Measurements from ENCODE around the gene GPR55. TPM values are rescaled to one million over a fixed set of nuclear protein-coding genes. Genes with fewer than 3 reads are reported as not detected.

GPR55 gene
- total RNA-seq, 1 experiment from 2014 or later: not detected

DNA sequence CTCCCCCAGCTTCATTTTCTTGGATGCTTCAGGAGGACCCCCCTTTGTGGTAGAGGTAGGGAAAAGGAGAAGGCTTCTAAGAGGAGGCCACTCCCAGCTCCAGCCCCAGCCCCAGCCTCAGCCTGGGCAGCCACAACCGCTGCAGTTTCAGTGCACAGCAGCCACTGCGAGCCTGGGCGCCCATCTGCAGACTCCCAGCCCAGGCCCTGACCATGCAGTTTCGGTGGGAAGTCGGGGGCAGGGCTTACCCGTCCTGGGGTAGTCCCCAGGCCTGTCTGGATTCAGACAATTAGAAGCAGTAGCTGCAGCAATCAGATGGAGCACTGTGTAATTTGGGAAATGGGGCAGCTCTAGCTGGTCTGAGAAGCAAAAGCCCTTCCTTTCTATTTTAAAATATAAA, 31.7 kb downstream of the GPR55 start:
- H4K20me1 ChIP-seq (ENCODE audit: insufficient read depth): no peaks in the 10 kb centered on the region
- H3K4me2 ChIP-seq (ENCODE audit: low read length): no peak overlapping the region
- ChIA-PET CTCF (no interaction called here), POLR2A (no interaction called here), RAD21 (ENCODE audit: low non-redundant PET in 1 of 2, low total read pairs in 2 of 2, uncharacterized antibody in 2 of 2, unreplicated experiment in 2 of 2) (no interaction called here)
- H2AFZ ChIP-seq (ENCODE audit: low read depth, low read length, poor library complexity, severe bottlenecking): no peak overlapping the region
- ATAC-seq (no peak), DNase-seq (ENCODE audit: low read depth, low spot score) (no peak)
- peaks cover 4% of the 10 kb centered on the region; the same call in 1 of the 2 replicates for H3K27me3 ChIP-seq (ENCODE audit: insufficient read depth, low read length)
- intact Hi-C loops (cut with micrococcal nuclease): no loop called here
- no peak for TF ChIP-seq SP1 (IDR thresholded peaks at IDR 0.05; ENCODE audit: low read depth)
- TF ChIP-seq ZFX (IDR thresholded peaks at IDR 0.05): no peak
- no peak for TF ChIP-seq TCF7L2 (IDR thresholded peaks at IDR 0.05; ENCODE audit: borderline replicate concordance, extremely low read depth, insufficient read depth, insufficient read length)
- TF ChIP-seq, protein P1, sequence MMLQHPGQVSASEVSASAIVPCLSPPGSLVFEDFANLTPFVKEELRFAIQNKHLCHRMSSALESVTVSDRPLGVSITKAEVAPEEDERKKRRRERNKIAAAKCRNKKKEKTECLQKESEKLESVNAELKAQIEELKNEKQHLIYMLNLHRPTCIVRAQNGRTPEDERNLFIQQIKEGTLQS (IDR thresholded peaks at IDR 0.05): no peak
- TF ChIP-seq EZH2phosphoT487 (IDR thresholded peaks at IDR 0.05; ENCODE audit: borderline replicate concordance): no peak
- TF ChIP-seq POLR2A (IDR thresholded peaks at IDR 0.05; ENCODE audit: borderline replicate concordance, extremely low read depth, insufficient read depth, insufficient read length): no peak
- TF ChIP-seq YY1 (IDR thresholded peaks at IDR 0.05; ENCODE audit: extremely low read depth, insufficient replicate concordance, low read depth, low read length): no peak
- TF ChIP-seq, protein P2, sequence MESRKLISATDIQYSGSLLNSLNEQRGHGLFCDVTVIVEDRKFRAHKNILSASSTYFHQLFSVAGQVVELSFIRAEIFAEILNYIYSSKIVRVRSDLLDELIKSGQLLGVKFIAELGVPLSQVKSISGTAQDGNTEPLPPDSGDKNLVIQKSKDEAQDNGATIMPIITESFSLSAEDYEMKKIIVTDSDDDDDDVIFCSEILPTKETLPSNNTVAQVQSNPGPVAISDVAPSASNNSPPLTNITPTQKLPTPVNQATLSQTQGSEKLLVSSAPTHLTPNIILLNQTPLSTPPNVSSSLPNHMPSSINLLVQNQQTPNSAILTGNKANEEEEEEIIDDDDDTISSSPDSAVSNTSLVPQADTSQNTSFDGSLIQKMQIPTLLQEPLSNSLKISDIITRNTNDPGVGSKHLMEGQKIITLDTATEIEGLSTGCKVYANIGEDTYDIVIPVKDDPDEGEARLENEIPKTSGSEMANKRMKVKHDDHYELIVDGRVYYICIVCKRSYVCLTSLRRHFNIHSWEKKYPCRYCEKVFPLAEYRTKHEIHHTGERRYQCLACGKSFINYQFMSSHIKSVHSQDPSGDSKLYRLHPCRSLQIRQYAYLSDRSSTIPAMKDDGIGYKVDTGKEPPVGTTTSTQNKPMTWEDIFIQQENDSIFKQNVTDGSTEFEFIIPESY (IDR thresholded peaks at IDR 0.05; ENCODE audit: extremely low read depth, insufficient replicate concordance, low read length): no peak
- no peak for TF ChIP-seq SRF (IDR thresholded peaks at IDR 0.05; ENCODE audit: low read depth)
- no peaks in the 10 kb centered on the region for H3K79me2 ChIP-seq (ENCODE audit: insufficient read depth, low read length)
- H3K4me1 ChIP-seq (ENCODE audit: control insufficient read depth in 1 of 2, insufficient read depth in 2 of 2, low read length in 2 of 2): peaks cover 0 to 8% of the 10 kb centered on the region in 2 experiments; a peak in 2 of 4 replicates
- no peaks in the 10 kb centered on the region for H3K9me2 ChIP-seq (ENCODE audit: insufficient read depth)
- no TSS peak for BruUV-seq (replicated peaks)
- no peaks in the 10 kb centered on the region for H3K36me3 ChIP-seq (ENCODE audit: control insufficient read depth in 1 of 2, insufficient read depth in 2 of 2, low read length in 2 of 2)
- H3K9ac ChIP-seq (ENCODE audit: low read length): no peak overlapping the region
- H3K9me3 ChIP-seq (ENCODE audit: control insufficient read depth in 1 of 2, insufficient read depth in 1 of 2, low read depth in 1 of 2, low read length in 2 of 2): no peaks in the 10 kb centered on the region
- no peak overlapping the region for H3K4me3 ChIP-seq (replicated peaks in 1 of 2; ENCODE audit: low read depth in 1 of 2, low read length in 2 of 2)
- no peak overlapping the region for H3K27ac ChIP-seq (ENCODE audit: low read depth, low read length)

All from HCT116 (cell line).